IPS-11a (cell line): ENCODE data around the gene EIF4E2.
"Not testable (repeated sequence)": the region's sequence is repeated elsewhere in the genome, so short reads cannot be mapped to it uniquely, and the experiment has no call there.

Experiments
- H3K4me3 ChIP-seq: one replicate; pipeline ENCODE4 v1.5.1; 2013; ENCODE audit warnings: low read depth, low read length, control low read depth

EIF4E2 gene

DNA sequence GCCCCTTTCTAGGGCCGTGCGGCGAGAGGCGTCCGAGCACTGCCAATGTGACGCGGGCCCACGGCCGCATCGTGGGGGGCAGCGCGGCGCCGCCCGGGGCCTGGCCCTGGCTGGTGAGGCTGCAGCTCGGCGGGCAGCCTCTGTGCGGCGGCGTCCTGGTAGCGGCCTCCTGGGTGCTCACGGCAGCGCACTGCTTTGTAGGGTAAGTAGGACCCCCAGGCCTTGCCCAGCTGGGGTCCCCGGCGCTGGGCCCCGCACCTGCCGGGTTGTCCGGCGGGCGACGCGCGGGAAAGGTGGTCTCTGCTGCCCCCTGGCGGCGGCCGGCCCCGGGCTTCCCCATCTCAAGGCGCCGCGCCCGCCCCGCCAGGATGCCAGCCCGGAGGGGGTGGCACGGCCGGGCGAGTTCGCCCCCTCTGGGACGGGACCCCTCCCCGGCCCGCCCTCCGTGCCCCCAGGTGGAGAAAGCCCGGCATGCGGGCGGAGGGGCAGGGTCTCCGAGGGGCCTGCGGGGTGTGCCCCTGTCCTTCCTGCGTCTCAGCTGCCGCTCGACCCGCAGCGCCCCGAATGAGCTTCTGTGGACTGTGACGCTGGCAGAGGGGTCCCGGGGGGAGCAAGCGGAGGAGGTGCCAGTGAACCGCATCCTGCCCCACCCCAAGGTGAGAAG is 28.4 kb upstream of the EIF4E2 start:
- H3K4me3 ChIP-seq = no peak overlapping the region

DNA sequence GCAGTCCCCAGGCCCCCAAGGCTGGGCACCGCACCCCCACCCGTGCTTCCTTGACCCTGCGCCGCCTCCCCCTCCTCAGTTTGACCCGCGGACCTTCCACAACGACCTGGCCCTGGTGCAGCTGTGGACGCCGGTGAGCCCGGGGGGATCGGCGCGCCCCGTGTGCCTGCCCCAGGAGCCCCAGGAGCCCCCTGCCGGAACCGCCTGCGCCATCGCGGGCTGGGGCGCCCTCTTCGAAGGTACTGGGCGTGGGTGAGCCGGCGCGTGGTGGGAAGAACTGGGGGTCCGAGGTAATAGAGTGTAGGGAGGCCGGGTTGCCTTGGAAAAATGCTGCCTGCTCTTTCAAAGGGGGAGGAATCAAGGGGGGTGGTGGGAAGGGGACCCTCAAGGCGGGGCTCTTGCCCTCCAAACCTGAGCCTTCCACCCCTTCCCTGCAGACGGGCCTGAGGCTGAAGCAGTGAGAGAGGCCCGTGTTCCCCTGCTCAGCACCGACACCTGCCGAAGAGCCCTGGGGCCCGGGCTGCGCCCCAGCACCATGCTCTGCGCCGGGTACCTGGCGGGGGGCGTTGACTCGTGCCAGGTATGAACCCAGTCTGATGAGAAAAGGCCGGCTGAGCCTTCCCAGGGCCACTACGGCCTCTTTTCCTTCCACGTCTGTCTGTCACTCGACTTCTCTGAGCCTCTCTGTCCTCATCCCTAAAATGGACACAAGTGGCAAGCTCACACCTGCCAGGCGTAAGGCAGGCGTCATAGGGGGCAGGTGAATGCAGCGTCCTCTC is 27.7 kb upstream of the EIF4E2 start:
- no peak overlapping the region for H3K4me3 ChIP-seq

DNA sequence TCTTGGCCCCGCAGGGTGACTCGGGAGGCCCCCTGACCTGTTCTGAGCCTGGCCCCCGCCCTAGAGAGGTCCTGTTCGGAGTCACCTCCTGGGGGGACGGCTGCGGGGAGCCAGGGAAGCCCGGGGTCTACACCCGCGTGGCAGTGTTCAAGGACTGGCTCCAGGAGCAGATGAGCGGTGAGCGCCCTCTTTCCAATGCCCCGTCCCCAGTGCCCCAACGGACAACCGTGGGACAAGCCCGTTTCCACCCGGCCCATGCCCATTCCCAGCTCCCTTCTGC is 27.1 kb upstream of the EIF4E2 start:
- H3K4me3 ChIP-seq = no peak overlapping the region

DNA sequence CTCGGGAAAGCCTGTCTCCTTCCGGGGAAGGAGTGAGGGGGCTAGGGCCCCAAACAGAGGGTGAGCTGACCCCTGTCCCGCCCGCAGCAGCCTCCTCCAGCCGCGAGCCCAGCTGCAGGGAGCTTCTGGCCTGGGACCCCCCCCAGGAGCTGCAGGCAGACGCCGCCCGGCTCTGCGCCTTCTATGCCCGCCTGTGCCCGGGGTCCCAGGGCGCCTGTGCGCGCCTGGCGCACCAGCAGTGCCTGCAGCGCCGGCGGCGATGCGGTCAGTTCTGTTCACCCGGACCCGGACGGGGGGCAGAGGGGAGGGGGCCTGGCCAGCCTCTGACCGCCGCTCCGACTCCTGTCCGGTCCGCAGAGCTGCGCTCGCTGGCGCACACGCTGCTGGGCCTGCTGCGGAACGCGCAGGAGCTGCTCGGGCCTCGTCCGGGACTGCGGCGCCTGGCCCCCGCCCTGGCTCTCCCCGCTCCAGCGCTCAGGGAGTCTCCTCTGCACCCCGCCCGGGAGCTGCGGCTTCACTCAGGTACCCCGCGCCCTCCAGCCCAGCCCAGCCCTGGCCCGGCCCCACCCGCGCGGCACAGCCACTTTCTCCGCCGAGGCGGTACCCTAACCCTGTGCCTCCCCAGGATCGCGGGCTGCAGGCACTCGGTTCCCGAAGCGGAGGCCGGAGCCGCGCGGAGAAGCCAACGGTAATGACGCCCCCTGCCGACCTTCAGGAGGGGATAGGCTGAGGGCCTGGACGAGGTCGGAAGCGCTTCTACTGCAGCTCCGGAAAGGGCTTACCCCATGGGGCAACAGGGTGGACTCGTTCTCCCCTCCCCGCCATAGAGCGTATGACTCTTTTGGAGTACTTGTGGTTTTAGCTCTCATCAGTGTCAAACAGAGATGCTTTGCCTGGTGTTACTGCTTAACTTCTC is 26.5 kb upstream of the EIF4E2 start:
- H3K4me3 ChIP-seq = peak overlapping the region; percentile 17

DNA sequence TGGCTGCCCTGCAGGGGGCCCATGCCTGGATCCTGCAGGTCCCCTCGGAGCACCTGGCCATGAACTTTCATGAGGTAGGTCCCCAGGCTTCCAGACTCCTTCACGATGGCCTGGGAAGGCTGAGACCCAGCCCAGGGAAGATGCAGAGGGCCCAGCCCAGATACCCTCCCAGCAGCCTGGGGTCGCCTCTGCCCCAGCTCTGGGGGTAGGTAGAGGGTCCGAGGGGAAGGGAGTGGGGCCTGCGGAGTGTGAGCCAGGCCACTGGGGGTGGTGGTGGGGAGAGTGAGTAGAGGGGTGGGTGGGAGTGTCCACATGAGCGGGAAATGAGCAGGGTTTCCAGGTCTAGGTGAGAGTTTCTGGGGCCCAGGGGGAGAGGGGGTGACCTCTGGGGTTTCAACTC is 25.7 kb upstream of the EIF4E2 start:
- no peak overlapping the region for H3K4me3 ChIP-seq

DNA sequence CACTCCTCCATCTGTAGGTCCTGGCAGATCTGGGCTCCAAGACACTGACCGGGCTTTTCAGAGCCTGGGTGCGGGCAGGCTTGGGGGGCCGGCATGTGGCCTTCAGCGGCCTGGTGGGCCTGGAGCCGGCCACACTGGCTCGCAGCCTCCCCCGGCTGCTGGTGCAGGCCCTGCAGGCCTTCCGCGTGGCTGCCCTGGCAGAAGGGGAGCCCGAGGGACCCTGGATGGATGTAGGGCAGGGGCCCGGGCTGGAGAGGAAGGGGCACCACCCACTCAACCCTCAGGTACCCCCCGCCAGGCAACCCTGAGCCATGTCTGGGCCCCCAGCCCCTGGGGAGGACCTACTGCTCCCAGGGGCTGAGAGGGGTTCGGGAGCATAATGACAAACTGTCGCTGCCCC is 25.3 kb upstream of the EIF4E2 start:
- no peak overlapping the region for H3K4me3 ChIP-seq

DNA sequence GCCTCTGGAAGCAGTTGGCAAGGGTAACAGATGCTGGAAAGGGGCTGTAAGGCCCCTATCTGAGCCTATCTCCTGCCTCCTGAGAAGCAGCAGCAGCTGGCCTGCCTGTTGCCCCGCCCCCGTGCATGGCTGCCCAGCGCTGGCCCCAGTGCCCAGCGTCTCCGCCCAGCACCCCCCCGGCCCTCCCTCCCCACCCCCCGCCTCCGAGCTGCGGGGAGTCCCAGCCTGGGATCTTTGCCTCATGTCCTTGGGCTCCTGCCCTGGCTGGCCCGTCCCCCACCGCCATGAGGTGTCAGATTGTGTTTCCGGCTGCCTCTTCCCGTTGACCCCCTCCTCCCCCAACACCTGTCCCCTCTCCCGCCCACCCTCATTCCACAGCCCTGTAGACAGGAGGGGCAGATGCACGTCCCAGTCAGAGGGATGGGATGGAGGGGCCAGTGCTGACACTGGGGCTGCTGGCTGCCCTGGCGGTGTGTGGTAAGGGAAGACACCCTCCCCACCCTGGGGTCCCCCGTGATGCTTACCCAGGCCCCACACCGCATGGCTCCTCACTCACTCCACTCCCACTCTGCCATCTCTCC is 24.6 kb upstream of the EIF4E2 start, which contains the start of gene CHRND:
TSS of gene CHRND (plus strand) at position 370 of the 581 bp plus-strand sequence. CDS start at position 426, 56 bp downstream.
- H3K4me3 ChIP-seq = no peak within 1 kb of the TSS

DNA sequence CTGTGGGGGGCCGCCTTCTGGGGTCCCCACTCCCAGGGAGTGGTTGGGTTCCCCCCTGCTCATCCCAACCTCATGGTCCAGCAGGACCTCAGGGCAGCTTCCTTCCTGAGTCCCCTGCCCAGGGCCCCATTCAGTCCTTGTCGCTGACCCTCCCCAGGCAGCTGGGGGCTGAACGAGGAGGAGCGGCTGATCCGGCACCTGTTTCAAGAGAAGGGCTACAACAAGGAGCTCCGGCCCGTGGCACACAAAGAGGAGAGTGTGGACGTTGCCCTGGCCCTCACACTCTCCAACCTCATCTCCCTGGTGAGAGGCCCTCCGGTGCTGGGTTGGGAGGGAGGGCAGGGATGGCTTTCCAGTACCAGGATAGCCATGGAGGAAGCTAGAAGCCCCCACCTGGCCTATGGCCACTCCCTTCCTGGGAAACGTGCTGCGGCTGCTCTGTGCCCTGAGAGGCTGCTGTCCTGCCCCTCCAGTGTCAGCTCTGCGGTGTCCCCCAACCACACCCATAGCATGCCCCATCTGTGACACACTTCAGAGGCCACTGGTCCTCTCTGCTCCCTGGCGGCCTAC is 24.0 kb upstream of the EIF4E2 start:
- no peak overlapping the region for H3K4me3 ChIP-seq

DNA sequence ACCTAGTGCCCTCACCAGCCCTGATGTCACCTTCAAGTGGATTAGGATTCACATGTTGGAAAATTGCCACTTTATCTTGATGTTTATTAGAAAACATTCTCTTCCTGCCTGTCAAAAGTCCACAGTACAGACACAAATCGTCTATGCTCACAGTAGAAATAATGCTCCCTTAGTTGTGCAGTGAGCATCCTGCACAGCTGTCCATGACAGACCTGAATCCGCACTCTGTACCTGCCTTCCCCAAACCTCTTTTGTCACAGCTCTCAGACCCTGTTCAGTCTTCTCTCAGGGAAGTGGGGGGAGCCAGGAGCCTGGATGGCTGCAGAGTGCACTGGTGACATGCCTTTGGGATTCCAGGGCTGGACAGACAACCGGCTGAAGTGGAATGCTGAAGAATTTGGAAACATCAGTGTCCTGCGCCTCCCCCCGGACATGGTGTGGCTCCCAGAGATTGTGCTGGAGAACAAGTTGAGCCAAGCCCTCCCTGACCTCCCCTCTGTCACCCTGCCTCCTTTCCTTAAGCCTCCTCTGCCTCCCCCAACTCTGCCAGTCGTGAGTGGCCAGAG is 22.5 kb upstream of the EIF4E2 start:
- no peak overlapping the region for H3K4me3 ChIP-seq

DNA sequence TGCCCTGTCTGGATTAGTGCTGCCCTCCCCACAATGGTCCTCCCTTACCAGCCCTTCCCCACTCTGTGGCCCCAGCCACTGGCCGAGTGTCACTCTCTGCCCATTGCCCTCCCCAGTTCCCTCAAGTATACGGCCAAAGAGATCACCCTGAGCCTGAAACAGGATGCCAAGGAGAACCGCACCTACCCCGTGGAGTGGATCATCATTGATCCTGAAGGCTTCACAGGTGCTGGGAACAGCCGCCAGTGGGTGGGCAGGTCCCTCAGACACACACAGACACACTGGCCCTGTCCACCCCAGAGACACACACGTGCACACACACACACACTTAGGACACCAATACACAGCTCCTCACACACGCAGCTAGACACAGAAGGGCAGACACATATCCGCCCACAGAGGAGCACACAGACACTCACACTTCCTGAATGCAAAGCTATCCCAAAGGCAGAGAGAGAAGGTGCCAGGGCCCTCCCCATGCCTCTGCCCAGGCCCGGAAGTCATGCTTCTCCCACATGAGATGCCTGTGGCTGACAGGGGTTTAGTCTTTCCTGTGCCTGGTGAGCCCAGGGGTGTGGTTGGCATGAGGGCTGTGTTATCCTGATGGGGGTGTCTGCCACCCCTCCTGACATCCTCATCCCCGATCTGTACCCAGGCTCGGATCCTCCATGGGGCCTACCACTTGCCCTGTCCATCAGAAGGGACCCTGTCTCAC is 21.6 kb upstream of the EIF4E2 start:
- no peak overlapping the region for H3K4me3 ChIP-seq

DNA sequence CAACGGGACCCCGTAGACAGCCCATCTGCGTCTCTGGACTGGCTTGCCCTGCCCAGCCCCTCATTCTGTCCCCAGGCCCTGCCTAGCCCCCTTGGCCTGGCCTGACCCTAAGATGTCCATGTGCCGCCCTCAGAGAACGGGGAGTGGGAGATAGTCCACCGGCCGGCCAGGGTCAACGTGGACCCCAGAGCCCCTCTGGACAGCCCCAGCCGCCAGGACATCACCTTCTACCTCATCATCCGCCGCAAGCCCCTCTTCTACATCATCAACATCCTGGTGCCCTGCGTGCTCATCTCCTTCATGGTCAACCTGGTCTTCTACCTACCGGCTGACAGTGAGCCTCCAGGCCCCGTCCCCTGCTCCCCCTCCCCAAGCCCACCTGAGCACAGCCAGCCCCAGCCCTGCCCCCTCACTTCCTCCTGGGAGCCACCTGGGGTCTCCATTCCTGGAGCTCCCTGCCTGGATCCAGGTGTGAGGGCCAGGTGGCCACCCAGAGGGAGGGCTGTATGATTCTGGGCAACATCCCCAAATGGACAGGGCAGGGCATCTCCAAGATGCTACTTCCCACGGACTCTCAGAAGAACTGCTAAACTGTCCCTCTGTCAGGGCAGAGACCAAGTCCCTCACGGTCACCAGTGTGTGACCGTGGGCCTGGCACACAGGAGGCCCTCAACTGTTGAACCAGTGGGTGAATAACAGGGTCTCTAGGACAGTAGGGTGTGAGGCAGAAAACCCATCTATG is 20.5 kb upstream of the EIF4E2 start:
- H3K4me3 ChIP-seq = no peak overlapping the region

DNA sequence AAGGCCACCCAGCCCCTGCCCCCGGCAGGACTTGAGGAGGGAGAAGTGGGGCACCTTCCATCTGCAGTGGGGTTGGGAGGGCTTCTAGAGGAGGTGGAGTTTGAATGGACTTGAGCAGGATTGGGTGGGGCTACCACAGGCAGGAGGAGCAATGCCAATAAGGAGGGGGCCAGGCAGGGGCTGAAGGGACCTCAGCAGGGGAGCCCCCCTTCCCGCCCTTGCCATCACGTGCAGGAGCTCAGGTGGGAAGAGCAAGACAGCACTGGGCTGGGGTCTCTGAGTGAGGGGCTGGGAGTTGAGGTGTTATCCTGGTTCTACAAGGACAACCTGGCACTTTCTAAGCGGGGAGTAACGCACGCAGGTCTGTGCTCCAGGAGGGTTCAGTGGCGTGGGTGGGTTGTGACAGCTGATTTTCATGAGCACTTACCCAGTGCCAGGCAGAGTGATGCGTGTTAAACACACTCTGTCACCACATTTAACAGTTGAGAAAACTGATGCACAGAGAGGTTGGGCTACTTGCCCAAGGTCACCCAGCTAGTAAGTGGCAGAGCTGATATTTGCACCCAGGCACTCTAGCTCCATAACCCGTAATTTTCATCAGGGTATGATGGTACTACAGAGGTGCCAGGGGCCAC is 19.7 kb upstream of the EIF4E2 start:
- H3K4me3 ChIP-seq = no peak overlapping the region

DNA sequence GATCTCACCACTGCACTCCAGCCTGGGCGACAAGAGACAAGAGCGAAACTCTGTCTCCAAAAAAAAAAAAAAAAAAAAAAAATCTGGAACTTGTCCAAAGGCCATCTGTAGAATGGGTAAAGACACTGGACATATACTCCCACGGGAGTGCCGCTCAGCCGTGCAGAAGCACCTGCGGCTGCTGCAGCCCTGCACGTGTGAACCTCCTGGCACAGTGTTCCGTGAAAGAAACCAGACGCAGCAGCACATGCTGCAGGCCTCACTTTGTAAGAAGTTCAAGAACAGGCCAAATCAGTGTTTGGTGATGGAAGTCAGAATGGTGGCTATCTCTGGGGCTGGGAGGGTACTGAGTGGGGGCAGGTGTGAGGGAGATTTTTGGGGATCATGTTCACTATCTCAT is 18.1 kb upstream of the EIF4E2 start:
- no peak overlapping the region for H3K4me3 ChIP-seq

DNA sequence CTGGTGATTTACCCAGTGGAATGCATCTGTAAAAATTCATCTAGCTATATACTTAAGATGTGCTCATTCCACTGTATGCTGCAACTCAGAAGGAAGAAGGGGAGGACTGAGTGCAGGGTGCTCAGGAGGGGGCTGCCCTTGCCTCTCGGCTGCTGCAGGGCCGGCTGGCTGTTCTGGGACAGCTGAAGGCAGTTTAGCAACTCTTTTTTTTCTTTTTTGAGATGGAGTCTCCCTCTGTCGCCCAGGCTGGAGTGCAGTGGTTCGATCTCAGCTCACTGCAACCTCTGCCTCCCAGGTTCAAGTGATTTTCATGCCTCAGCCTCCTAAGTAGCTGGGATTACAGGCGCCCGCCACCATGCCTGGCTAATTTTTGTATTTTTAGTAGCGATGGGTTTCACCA is 17.7 kb upstream of the EIF4E2 start:
- H3K4me3 ChIP-seq = not testable (repeated sequence)

DNA sequence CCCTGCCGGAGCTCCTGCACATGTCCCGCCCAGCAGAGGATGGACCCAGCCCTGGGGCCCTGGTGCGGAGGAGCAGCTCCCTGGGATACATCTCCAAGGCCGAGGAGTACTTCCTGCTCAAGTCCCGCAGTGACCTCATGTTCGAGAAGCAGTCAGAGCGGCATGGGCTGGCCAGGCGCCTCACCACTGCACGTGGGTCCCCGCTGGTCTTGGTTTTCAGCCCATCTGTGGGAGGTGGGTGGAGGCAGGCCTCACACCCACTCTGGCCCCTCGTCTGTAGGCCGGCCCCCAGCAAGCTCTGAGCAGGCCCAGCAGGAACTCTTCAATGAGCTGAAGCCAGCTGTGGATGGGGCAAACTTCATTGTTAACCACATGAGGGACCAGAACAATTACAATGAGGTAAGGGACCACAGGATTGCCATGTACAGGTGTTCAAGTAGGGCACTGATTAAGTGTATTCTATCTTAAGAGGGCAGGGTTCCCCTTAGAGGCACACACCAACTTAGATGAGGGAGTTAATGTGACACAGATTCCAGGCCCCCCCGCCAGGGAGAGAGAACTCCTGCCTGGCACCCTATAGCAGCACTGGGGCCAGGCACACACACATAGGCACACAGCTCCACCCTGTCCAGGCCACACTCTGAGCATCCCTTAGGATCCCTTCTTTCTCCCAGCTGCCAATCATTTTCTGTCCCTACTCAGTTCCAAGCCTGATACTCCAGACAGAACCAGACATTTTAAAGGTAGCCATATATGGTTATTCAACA is 16.4 kb upstream of the EIF4E2 start:
- no peak overlapping the region for H3K4me3 ChIP-seq

DNA sequence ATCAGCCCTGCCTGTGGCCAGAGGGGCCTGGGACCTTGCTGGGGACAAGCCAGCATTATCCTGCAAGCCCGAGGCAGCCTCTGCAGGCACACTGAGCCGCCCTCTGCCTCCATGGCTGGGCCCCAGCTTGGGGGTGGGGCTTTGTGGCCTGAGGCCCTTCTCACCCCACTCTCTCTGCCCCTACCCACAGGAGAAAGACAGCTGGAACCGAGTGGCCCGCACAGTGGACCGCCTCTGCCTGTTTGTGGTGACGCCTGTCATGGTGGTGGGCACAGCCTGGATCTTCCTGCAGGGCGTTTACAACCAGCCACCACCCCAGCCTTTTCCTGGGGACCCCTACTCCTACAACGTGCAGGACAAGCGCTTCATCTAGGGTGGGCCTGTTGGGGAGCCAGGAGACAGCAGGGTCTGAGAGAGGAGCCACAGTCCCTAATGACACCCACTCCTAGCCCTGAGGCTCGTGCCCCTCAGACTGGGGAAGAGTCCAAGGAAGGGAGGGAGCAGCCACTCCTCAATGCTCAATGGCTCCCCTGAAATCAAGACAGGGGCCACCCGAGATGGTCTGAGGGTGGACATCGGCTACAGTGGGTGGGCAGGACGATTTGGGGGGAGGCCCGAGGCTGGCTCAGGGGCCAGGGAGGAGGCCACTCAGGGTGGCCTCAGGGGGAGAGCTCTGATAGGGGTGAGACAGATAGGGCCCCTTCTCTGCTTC is 15.4 kb upstream of the EIF4E2 start:
- no peak overlapping the region for H3K4me3 ChIP-seq

DNA sequence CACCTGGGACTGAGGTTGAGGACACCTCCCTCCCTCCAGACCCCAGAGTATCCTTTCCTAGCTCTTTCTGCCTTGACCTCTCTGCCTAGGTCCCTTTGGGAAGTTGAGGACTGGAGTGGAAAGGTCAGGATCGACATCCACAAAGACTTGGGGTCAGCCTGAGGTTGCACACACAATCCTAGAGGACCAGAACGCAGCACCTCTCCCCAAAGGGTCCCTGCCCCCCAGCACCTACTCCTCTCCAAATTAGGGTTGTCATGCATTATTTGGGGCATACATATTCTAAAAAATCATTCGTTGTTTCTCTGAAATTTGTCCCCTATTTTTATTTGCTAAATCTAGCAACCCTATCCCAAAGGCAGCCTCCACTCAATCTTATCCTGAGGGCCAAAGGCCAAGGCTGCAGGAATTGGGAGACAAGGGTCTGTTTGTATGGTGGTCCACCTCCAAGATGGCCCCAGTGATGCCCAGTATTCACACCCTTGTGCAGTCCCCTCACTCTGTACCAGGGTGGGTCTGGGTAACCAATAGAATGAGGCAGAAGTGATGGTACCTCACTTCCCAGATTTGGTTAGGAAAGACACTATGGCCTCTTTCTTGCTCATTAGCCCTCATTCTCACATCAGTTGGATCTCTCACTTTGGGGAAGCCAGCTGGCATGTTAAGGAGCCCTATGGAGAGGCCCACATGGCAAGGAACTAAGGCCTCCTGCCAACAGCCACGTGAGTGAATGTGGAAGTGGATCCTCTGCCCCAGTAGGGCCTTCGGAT is 14.5 kb upstream of the EIF4E2 start:
- H3K4me3 ChIP-seq = no peak overlapping the region
